ENCODE data around the gene CFAP61. TPM values are rescaled to one million over a fixed set of nuclear protein-coding genes. Genes with fewer than 3 reads are reported as not detected.

The CFAP61 gene
- total and polyA plus RNA-seq, 9 of the 15 experiments (the other 6 are each of a cell fraction or from before 2014, with no cell fraction given): 0.11 TPM; not detected in 8

- TF ChIP-seq, protein P1, sequence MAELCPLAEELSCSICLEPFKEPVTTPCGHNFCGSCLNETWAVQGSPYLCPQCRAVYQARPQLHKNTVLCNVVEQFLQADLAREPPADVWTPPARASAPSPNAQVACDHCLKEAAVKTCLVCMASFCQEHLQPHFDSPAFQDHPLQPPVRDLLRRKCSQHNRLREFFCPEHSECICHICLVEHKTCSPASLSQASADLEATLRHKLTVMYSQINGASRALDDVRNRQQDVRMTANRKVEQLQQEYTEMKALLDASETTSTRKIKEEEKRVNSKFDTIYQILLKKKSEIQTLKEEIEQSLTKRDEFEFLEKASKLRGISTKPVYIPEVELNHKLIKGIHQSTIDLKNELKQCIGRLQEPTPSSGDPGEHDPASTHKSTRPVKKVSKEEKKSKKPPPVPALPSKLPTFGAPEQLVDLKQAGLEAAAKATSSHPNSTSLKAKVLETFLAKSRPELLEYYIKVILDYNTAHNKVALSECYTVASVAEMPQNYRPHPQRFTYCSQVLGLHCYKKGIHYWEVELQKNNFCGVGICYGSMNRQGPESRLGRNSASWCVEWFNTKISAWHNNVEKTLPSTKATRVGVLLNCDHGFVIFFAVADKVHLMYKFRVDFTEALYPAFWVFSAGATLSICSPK (IDR thresholded peaks at IDR 0.05; ENCODE audit: borderline replicate concordance): no peak
- TF ChIP-seq, protein P2, sequence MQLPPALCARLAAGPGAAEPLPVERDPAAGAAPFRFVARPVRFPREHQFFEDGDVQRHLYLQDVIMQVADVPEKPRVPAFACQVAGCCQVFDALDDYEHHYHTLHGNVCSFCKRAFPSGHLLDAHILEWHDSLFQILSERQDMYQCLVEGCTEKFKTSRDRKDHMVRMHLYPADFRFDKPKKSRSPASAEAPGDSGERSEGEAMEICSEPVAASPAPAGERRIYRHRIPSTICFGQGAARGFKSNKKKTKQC (CRISPR knock-in tag; IDR thresholded peaks at IDR 0.05): no peak
- TF ChIP-seq, protein P3, sequence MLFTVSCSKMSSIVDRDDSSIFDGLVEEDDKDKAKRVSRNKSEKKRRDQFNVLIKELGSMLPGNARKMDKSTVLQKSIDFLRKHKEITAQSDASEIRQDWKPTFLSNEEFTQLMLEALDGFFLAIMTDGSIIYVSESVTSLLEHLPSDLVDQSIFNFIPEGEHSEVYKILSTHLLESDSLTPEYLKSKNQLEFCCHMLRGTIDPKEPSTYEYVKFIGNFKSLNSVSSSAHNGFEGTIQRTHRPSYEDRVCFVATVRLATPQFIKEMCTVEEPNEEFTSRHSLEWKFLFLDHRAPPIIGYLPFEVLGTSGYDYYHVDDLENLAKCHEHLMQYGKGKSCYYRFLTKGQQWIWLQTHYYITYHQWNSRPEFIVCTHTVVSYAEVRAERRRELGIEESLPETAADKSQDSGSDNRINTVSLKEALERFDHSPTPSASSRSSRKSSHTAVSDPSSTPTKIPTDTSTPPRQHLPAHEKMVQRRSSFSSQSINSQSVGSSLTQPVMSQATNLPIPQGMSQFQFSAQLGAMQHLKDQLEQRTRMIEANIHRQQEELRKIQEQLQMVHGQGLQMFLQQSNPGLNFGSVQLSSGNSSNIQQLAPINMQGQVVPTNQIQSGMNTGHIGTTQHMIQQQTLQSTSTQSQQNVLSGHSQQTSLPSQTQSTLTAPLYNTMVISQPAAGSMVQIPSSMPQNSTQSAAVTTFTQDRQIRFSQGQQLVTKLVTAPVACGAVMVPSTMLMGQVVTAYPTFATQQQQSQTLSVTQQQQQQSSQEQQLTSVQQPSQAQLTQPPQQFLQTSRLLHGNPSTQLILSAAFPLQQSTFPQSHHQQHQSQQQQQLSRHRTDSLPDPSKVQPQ (CRISPR knock-in tag; IDR thresholded peaks at IDR 0.05; ENCODE audit: borderline replicate concordance): no peak
Observed at GRCh38 chr20:20036756-20037155, 15.6 kb upstream of the CFAP61 start (continued).

- H3K27me3 ChIP-seq (ENCODE audit: control insufficient read depth in 2 of 2, insufficient read depth in 2 of 2, low read length in 2 of 2): no peaks in the 10 kb centered on the region
- H3K9me3 ChIP-seq (replicated peaks; ENCODE audit: control insufficient read depth, insufficient read depth, low read depth, low read length): no peaks in the 10 kb centered on the region
- DNase-seq (ENCODE audit: extremely low read depth in 1 of 4, low spot score in 3 of 4): no peak
- WGBS (ENCODE audit: insufficient coverage, low coverage, missing lambda C conversion rate): 90% methylated on average over 2 of the region's 5 CpGs
- ATAC-seq: no peak
- no peak overlapping the region for H3K9ac ChIP-seq (ENCODE audit: insufficient read depth in 1 of 2, low read depth in 2 of 2, low read length in 2 of 2)
- no peaks in the 10 kb centered on the region for H3K4me1 ChIP-seq (replicated peaks in 1 of 2; ENCODE audit: control insufficient read depth in 2 of 2, insufficient read depth in 2 of 2, low read length in 2 of 2)
- intact Hi-C loops (cut with micrococcal nuclease): no loop called here
- POLR2A ChIA-PET: no interaction called here
- no peaks in the 10 kb centered on the region for H3K9me1 ChIP-seq (ENCODE audit: control insufficient read depth, insufficient read depth, low read length)
- H2AFZ ChIP-seq (ENCODE audit: low read depth, low read length): no peak overlapping the region
- H4K20me1 ChIP-seq (replicated peaks; ENCODE audit: control insufficient read depth, insufficient read depth, low read length): no peaks in the 10 kb centered on the region
- BruUV-seq (replicated peaks): no TSS peak
- H3K4me3 ChIP-seq: no peak overlapping the region
- H3K79me2 ChIP-seq (ENCODE audit: control insufficient read depth, insufficient read depth, low read length): no peaks in the 10 kb centered on the region
- in situ Hi-C loops (cut with MboI): no loop called here
- no peak overlapping the region for H3K4me2 ChIP-seq (ENCODE audit: insufficient read depth, low read length)
- no peak overlapping the region for H3K27ac ChIP-seq (ENCODE audit: extremely low read depth, low read depth, low read length)
- no peak for FAIRE-seq
- CTCF ChIA-PET (ENCODE audit: low intra/inter-chr PET ratio): no interaction called here
- H3K36me3 ChIP-seq (ENCODE audit: control insufficient read depth, insufficient read depth, low read length): peaks cover 94% of the 10 kb centered on the region
- no peak for TF ChIP-seq TFE3 (CRISPR knock-in tag; IDR thresholded peaks at IDR 0.05)
- TF ChIP-seq ZNF282 (CRISPR knock-in tag; IDR thresholded peaks at IDR 0.05): no peak
- TF ChIP-seq RBM22 (IDR thresholded peaks at IDR 0.05; ENCODE audit: low read depth, low read length, poor library complexity, severe bottlenecking): no peak
- no peak for TF ChIP-seq MAFF (IDR thresholded peaks at IDR 0.05; ENCODE audit: low read length)
- no peak for TF ChIP-seq ARID1B (IDR thresholded peaks at IDR 0.05)
- TF ChIP-seq BCL6 (CRISPR knock-in tag; IDR thresholded peaks at IDR 0.05): no peak
- TF ChIP-seq, protein P4, sequence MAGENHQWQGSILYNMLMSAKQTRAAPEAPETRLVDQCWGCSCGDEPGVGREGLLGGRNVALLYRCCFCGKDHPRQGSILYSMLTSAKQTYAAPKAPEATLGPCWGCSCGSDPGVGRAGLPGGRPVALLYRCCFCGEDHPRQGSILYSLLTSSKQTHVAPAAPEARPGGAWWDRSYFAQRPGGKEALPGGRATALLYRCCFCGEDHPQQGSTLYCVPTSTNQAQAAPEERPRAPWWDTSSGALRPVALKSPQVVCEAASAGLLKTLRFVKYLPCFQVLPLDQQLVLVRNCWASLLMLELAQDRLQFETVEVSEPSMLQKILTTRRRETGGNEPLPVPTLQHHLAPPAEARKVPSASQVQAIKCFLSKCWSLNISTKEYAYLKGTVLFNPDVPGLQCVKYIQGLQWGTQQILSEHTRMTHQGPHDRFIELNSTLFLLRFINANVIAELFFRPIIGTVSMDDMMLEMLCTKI (IDR thresholded peaks at IDR 0.05; ENCODE audit: partially characterized antibody): no peak
- TF ChIP-seq, protein P5, sequence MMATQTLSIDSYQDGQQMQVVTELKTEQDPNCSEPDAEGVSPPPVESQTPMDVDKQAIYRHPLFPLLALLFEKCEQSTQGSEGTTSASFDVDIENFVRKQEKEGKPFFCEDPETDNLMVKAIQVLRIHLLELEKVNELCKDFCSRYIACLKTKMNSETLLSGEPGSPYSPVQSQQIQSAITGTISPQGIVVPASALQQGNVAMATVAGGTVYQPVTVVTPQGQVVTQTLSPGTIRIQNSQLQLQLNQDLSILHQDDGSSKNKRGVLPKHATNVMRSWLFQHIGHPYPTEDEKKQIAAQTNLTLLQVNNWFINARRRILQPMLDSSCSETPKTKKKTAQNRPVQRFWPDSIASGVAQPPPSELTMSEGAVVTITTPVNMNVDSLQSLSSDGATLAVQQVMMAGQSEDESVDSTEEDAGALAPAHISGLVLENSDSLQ (IDR thresholded peaks at IDR 0.05): no peak
- TF ChIP-seq ZNF224 (CRISPR knock-in tag; IDR thresholded peaks at IDR 0.05): no peak
Observed at GRCh38 chr20:20037960-20038359, 14.4 kb upstream of the CFAP61 start.
